ENCODE data around the gene PRRG2.

DNA sequence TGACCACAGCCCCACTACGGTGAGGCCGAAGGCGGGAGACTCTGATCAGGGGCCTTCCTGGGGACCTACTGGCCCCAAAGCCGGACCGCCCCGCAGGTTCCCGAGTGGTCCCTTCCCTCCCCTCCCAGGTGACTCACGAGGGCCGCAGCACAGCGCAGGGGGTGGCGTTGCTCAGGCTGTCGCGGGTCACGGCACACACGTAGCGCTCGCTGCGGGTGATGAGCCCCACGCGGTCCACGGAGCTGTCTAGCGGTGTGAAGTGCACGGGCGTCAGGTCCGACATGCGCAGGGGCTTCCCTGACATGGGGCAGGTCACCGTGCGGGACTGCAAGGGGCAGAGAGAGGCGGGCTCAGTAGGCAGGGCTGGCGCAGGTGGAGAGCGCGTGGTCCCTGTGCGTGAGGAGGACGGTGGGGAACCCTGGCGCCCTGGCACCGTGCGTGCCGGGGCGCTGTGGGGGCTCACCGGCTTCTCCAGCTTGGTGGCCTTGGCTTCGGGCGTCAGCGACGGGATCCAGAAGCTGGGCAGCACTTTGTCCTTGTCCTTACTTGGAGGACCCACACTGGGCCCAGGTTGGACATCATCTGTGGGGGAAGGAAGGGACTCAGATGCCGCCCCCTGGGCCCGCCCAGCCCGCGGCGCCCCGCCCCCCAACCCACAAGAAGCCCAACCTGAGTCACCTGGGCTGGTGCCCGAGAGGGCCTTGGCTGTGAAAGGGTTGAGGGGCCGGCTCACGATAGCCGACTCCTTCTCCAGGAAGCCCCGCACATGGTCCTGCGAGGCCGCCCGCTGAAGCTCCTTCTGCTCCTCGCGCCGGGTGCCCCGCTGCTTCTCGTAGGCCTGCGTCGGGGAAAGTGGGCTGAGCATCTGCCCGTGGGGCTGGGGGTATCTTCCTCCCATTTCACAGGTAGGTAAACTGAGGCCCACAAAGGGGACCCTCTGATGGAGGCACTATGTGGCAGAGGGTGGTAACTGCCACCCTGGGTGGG is 24.4 kb upstream of the PRRG2 start:
- no peak for TF ChIP-seq EP300 (IDR thresholded peaks at IDR 0.05)
- TF ChIP-seq POLR2A (IDR thresholded peaks at IDR 0.05), result no peak
- TF ChIP-seq, protein P1, sequence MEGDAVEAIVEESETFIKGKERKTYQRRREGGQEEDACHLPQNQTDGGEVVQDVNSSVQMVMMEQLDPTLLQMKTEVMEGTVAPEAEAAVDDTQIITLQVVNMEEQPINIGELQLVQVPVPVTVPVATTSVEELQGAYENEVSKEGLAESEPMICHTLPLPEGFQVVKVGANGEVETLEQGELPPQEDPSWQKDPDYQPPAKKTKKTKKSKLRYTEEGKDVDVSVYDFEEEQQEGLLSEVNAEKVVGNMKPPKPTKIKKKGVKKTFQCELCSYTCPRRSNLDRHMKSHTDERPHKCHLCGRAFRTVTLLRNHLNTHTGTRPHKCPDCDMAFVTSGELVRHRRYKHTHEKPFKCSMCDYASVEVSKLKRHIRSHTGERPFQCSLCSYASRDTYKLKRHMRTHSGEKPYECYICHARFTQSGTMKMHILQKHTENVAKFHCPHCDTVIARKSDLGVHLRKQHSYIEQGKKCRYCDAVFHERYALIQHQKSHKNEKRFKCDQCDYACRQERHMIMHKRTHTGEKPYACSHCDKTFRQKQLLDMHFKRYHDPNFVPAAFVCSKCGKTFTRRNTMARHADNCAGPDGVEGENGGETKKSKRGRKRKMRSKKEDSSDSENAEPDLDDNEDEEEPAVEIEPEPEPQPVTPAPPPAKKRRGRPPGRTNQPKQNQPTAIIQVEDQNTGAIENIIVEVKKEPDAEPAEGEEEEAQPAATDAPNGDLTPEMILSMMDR (IDR thresholded peaks at IDR 0.05), result no peak
- TF ChIP-seq POLR2AphosphoS5 (IDR thresholded peaks at IDR 0.05), result no peak
